Keratinocyte (primary cell): ENCODE data around the gene SEMA4D.

Experiments used
- EZH2 ChIP-seq: IDR thresholded peaks from one replicate; pipeline ENCODE4 v1.6.1; 2012; ENCODE audit warnings: inconsistent platforms, mild to moderate bottlenecking, low read length, moderate library complexity
- TF ChIP-seq, protein P1 (sequence below), 3 experiments: IDR thresholded peaks in 1 of 3; conservative IDR thresholded peaks in 1 of 3; optimal IDR thresholded peaks in 1 of 3; 2 replicates in 2 of 3; 3 replicates in 1 of 3; pipeline versions ENCODE3 to v1.5.1; 2011; ENCODE audit warnings: low read length in 3 of 3, mild to moderate bottlenecking in 3 of 3, moderate library complexity in 2 of 3, control low read depth in 1 of 3, inconsistent platforms in 1 of 3; ENCODE audit not compliant: insufficient read depth in 2 of 3; ENCODE audit errors: extremely low read depth in 1 of 3

DNA sequence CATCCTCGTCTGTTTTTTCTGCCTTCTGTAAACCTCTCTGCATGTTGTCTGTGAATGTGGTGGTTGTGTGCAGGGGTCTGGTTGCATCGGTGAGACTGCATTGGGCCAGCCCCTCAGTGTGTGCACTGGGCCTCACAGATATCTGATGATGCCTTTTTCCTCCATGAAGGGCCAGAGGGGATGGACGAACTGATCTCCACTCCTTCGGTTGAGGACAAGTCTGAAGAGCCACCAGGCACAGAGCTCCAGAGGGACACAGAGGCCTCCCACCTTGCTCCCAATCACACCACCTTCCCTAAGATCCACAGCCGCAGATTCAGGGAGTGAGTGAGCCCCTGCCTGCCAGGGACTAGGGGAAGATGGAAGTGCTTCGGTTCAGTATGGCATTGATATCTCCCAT is 148.3 kb downstream of the SEMA4D start:
- TF ChIP-seq, protein P1, sequence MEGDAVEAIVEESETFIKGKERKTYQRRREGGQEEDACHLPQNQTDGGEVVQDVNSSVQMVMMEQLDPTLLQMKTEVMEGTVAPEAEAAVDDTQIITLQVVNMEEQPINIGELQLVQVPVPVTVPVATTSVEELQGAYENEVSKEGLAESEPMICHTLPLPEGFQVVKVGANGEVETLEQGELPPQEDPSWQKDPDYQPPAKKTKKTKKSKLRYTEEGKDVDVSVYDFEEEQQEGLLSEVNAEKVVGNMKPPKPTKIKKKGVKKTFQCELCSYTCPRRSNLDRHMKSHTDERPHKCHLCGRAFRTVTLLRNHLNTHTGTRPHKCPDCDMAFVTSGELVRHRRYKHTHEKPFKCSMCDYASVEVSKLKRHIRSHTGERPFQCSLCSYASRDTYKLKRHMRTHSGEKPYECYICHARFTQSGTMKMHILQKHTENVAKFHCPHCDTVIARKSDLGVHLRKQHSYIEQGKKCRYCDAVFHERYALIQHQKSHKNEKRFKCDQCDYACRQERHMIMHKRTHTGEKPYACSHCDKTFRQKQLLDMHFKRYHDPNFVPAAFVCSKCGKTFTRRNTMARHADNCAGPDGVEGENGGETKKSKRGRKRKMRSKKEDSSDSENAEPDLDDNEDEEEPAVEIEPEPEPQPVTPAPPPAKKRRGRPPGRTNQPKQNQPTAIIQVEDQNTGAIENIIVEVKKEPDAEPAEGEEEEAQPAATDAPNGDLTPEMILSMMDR (optimal IDR thresholded peaks at IDR 0.05 in 1 of 3, IDR thresholded peaks at IDR 0.05 in 1 of 3, conservative IDR thresholded peaks at IDR 0.05 in 1 of 3; ENCODE audit: extremely low read depth in 1 of 3, insufficient read depth in 2 of 3, low read length in 3 of 3): no peak
- TF ChIP-seq EZH2: no peak
